HL-60 (cell line): ENCODE results near the gene ZNF90.

ENCODE experiments used
- GABPA ChIP-seq: IDR thresholded peaks from 2 replicates; pipeline ENCODE4 v1.6.1; 2012; ENCODE audit warnings: low read depth
- POLR2AphosphoS5 ChIP-seq: IDR thresholded peaks from 2 replicates; pipeline ENCODE4 v1.6.1; 2012; ENCODE audit warnings: low read depth
- SPI1 ChIP-seq: IDR thresholded peaks from 2 replicates; pipeline ENCODE4 v1.6.1; 2012; ENCODE audit warnings: low read depth, mild to moderate bottlenecking, borderline replicate concordance
- TF ChIP-seq, protein P1 (sequence below): IDR thresholded peaks from one replicate; pipeline ENCODE4 v1.5.1; 2011; ENCODE audit warnings: low read length, control low read depth, inconsistent platforms; ENCODE audit not compliant: insufficient read depth
- TF ChIP-seq, protein P2 (sequence below): IDR thresholded peaks from 2 replicates; pipeline ENCODE4 v1.6.1; 2012; ENCODE audit warnings: low read depth; ENCODE audit not compliant: insufficient replicate concordance

DNA sequence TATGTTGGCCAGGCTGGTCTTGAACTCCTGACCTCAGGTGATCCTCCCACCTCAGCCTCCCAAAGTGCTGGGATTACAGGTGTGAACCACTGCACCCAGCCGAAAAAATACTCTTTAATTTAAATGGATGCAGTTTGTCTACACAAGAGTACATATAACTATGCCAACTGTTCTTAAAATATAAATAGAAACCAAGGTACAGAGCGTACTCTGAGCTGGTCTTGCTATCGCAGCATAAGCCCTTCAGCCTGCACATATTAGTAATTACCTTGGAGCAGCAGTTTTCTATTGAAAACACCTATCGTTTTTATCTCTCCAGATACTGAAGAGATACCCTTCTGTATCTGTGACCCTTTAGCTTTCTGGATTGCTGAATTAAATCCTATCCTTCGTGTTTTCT is 41.9 kb upstream of the ZNF90 start:
- TF ChIP-seq POLR2AphosphoS5, result no peak
- TF ChIP-seq, protein P1, sequence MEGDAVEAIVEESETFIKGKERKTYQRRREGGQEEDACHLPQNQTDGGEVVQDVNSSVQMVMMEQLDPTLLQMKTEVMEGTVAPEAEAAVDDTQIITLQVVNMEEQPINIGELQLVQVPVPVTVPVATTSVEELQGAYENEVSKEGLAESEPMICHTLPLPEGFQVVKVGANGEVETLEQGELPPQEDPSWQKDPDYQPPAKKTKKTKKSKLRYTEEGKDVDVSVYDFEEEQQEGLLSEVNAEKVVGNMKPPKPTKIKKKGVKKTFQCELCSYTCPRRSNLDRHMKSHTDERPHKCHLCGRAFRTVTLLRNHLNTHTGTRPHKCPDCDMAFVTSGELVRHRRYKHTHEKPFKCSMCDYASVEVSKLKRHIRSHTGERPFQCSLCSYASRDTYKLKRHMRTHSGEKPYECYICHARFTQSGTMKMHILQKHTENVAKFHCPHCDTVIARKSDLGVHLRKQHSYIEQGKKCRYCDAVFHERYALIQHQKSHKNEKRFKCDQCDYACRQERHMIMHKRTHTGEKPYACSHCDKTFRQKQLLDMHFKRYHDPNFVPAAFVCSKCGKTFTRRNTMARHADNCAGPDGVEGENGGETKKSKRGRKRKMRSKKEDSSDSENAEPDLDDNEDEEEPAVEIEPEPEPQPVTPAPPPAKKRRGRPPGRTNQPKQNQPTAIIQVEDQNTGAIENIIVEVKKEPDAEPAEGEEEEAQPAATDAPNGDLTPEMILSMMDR, result no peak
- TF ChIP-seq, protein P2, sequence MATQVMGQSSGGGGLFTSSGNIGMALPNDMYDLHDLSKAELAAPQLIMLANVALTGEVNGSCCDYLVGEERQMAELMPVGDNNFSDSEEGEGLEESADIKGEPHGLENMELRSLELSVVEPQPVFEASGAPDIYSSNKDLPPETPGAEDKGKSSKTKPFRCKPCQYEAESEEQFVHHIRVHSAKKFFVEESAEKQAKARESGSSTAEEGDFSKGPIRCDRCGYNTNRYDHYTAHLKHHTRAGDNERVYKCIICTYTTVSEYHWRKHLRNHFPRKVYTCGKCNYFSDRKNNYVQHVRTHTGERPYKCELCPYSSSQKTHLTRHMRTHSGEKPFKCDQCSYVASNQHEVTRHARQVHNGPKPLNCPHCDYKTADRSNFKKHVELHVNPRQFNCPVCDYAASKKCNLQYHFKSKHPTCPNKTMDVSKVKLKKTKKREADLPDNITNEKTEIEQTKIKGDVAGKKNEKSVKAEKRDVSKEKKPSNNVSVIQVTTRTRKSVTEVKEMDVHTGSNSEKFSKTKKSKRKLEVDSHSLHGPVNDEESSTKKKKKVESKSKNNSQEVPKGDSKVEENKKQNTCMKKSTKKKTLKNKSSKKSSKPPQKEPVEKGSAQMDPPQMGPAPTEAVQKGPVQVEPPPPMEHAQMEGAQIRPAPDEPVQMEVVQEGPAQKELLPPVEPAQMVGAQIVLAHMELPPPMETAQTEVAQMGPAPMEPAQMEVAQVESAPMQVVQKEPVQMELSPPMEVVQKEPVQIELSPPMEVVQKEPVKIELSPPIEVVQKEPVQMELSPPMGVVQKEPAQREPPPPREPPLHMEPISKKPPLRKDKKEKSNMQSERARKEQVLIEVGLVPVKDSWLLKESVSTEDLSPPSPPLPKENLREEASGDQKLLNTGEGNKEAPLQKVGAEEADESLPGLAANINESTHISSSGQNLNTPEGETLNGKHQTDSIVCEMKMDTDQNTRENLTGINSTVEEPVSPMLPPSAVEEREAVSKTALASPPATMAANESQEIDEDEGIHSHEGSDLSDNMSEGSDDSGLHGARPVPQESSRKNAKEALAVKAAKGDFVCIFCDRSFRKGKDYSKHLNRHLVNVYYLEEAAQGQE, result no peak
- no peak for TF ChIP-seq GABPA
- TF ChIP-seq SPI1, result no peak
